ENCODE data around the gene ZNF550.

ZNF550 gene

DNA sequence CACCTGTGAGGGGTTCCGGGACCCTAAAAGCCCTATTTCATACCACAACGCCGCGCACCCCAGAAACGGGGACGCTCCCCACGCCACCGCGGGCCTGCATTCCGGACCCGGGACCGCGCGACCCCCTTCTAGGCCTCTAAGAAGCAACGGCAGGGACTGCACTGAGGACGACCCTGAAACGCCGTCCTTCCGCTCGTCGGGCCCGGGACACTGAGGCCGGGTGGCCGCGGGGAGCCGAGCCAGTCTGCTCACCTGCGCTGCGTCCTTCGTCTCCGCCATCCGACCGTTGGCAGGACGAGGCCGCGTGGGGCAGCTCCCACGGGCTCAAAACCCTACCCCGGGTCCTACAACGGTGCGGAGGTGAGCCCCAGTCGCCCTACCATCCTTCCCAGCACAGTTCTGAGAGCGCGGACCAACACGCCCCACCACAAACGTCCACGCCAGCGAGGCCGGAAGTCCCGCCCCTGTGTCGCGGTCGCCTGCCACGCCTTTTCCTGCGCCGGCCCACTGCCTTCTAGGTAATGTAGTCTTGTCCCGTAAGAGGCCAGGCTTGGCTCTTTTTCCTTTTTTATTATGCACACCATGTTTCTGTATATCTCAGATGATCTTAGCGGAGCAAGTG is at the start of gene ZNF550:
Gene ZNF550, minus strand, starts transcription at position 460 of the 622 bp plus-strand sequence. Its CDS starts 181 bp downstream, at position 279.
- peak within 1 kb of the TSS; percentile 76 for H3K4me3 ChIP-seq (ENCODE audit: low read length)
- H3K27ac ChIP-seq (ENCODE audit: low read depth, low read length), result no peak within 1 kb of the TSS
- H3K4me2 ChIP-seq (ENCODE audit: low read length), result peak within 1 kb of the TSS; percentile 71
- no peaks in the 10 kb centered on the region for H3K79me2 ChIP-seq (ENCODE audit: control insufficient read depth, low read length)
- peaks cover 54% of the 10 kb centered on the region for H3K9me3 ChIP-seq (ENCODE audit: control insufficient read depth, insufficient read depth, low read length)
- TF ChIP-seq EZH2phosphoT487 (IDR thresholded peaks at IDR 0.05; ENCODE audit: borderline replicate concordance, low read length), result no peak
- TF ChIP-seq, protein P1, sequence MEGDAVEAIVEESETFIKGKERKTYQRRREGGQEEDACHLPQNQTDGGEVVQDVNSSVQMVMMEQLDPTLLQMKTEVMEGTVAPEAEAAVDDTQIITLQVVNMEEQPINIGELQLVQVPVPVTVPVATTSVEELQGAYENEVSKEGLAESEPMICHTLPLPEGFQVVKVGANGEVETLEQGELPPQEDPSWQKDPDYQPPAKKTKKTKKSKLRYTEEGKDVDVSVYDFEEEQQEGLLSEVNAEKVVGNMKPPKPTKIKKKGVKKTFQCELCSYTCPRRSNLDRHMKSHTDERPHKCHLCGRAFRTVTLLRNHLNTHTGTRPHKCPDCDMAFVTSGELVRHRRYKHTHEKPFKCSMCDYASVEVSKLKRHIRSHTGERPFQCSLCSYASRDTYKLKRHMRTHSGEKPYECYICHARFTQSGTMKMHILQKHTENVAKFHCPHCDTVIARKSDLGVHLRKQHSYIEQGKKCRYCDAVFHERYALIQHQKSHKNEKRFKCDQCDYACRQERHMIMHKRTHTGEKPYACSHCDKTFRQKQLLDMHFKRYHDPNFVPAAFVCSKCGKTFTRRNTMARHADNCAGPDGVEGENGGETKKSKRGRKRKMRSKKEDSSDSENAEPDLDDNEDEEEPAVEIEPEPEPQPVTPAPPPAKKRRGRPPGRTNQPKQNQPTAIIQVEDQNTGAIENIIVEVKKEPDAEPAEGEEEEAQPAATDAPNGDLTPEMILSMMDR (IDR thresholded peaks at IDR 0.05; ENCODE audit: low read depth, low read length, poor library complexity, severe bottlenecking), result no peak
- H3K4me1 ChIP-seq (ENCODE audit: control insufficient read depth, low read length), result peaks cover 10% of the 10 kb centered on the region
- no peaks in the 10 kb centered on the region for H3K27me3 ChIP-seq (ENCODE audit: control insufficient read depth, low read length)
- H3K9me2 ChIP-seq (replicated peaks; ENCODE audit: control insufficient read depth, low read length), result no peaks in the 10 kb centered on the region
- H3K36me3 ChIP-seq (ENCODE audit: control insufficient read depth, low read length), result peaks cover 13% of the 10 kb centered on the region; the same call in 1 of the 2 replicates
- no peaks in the 10 kb centered on the region for H4K20me1 ChIP-seq (ENCODE audit: control insufficient read depth, insufficient read depth, low read depth, low read length)
- H3F3A ChIP-seq (ENCODE audit: control insufficient read depth, insufficient read depth), result no peaks in the 10 kb centered on the region

DNA sequence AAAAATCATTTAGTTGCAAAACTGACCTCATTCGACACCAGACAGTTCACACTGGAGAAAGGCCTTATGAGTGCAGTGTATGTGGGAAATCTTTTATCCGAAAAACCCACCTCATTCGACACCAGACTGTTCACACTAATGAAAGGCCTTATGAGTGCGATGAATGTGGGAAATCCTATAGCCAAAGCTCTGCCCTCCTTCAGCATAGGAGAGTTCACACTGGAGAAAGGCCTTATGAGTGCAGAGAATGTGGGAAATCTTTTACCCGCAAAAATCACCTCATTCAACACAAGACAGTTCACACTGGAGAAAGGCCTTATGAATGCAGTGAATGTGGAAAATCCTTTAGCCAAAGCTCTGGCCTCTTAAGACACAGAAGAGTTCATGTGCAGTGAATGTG is 47.3 kb upstream of the ZNF550 start:
- TF ChIP-seq, protein P1 (IDR thresholded peaks at IDR 0.05; ENCODE audit: low read depth, low read length, poor library complexity, severe bottlenecking), result no peak
- TF ChIP-seq EZH2phosphoT487 (IDR thresholded peaks at IDR 0.05; ENCODE audit: borderline replicate concordance, low read length), result no peak
- Histone ChIP-seq H3K27me3 (ENCODE audit: control insufficient read depth, low read length) (no peaks in the 10 kb centered on the region), H3K4me3 (ENCODE audit: low read length) (no peak overlapping the region), H3F3A (ENCODE audit: control insufficient read depth, insufficient read depth) (no peaks in the 10 kb centered on the region), H3K9me3 (ENCODE audit: control insufficient read depth, insufficient read depth, low read length) (peaks cover 36% of the 10 kb centered on the region), H3K9me2 (replicated peaks; ENCODE audit: control insufficient read depth, low read length) (no peaks in the 10 kb centered on the region), H4K20me1 (ENCODE audit: control insufficient read depth, insufficient read depth, low read depth, low read length) (no peaks in the 10 kb centered on the region), H3K36me3 (ENCODE audit: control insufficient read depth, low read length) (no peaks in the 10 kb centered on the region), H3K79me2 (ENCODE audit: control insufficient read depth, low read length) (no peaks in the 10 kb centered on the region), H3K4me2 (ENCODE audit: low read length) (no peak overlapping the region), H3K27ac (ENCODE audit: low read depth, low read length) (no peak overlapping the region), H3K4me1 (ENCODE audit: control insufficient read depth, low read length) (no peaks in the 10 kb centered on the region)

DNA sequence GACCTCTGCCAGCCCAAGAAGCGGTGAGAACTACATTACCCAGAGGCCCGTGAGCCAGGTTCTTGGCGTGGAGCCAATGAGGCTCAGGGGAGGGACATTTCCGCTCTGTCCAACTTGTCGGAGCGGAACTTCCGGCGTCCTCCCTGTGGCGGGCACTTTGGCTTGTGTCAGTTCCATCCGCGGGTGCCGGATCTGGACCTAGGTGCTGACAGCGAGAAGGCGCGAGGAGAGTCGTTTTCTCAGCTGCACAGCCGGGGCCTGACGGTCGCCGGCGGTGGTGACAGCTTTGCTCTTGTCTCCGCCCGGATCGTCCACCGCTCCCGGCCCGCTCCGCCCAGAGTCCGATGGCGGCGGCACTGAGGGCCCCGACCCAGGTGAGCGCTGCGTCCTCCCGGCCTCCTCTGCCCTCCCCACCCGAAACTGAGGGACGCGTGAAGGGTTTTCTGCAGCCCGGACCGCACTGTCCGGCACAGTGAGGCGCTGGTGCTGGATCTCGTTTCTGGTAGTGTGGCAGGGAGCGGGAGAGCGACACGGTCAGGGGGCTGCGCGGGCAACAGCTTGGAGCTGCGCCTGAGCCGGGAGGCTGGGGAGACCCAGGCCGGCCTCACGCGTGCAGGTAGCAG is 40.2 kb upstream of the ZNF550 start, which contains the start of gene ZNF530:
Gene ZNF530, plus strand, starts transcription at position 125 of the 623 bp plus-strand sequence. CDS start 4,461 bp downstream, outside the sequence.
- H3K4me2 ChIP-seq (ENCODE audit: low read length), result peak within 1 kb of the TSS; percentile 84
- H3K79me2 ChIP-seq (ENCODE audit: control insufficient read depth, low read length), result no peaks in the 10 kb centered on the region
- H4K20me1 ChIP-seq (ENCODE audit: control insufficient read depth, insufficient read depth, low read depth, low read length), result no peaks in the 10 kb centered on the region
- H3K27ac ChIP-seq (ENCODE audit: low read depth, low read length), result no peak within 1 kb of the TSS
- H3K9me2 ChIP-seq (replicated peaks; ENCODE audit: control insufficient read depth, low read length), result no peaks in the 10 kb centered on the region
- no peaks in the 10 kb centered on the region for H3K27me3 ChIP-seq (ENCODE audit: control insufficient read depth, low read length)
- peaks cover 11% of the 10 kb centered on the region for H3K4me1 ChIP-seq (ENCODE audit: control insufficient read depth, low read length)
- peaks cover 33% of the 10 kb centered on the region for H3K9me3 ChIP-seq (ENCODE audit: control insufficient read depth, insufficient read depth, low read length)
- H3K4me3 ChIP-seq (ENCODE audit: low read length), result peak within 1 kb of the TSS; percentile 79
- H3F3A ChIP-seq (ENCODE audit: control insufficient read depth, insufficient read depth), result no peaks in the 10 kb centered on the region
- no peaks in the 10 kb centered on the region for H3K36me3 ChIP-seq (ENCODE audit: control insufficient read depth, low read length)
- TF ChIP-seq, protein P1 (IDR thresholded peaks at IDR 0.05; ENCODE audit: low read depth, low read length, poor library complexity, severe bottlenecking), result no peak

Data from DOHH2 (cell line).